ENCODE data around the gene CPEB3.

GRCh38 chr10:92291616-92291865, 663 bp upstream of the CPEB3 start:
- TF ChIP-seq CTCF (conservative IDR thresholded peaks at IDR 0.05) = no peak
- TF ChIP-seq ZFX (IDR thresholded peaks at IDR 0.05) = no peak
